Measurements from ENCODE around the gene PDF.
"Not testable (repeated sequence)": the region's sequence is repeated elsewhere in the genome, so short reads cannot be mapped to it uniquely, and the experiment has no call there.

The PDF gene

GRCh38 chr16:69330286-69331109 lies at the start of gene PDF:
PDF (minus strand) TSS chr16:69330588; CDS start chr16:69330570, 18 bp downstream.
- peak; percentile 94 for DNase-seq (ENCODE audit: low spot score)

GRCh38 chr16:69378760-69379159 lies 48.4 kb upstream of the PDF start:
- no peak for DNase-seq (ENCODE audit: low spot score)

- no peak for DNase-seq (ENCODE audit: low spot score)
Measured at GRCh38 chr16:69378036-69378435, 47.6 kb upstream of the PDF start.

GRCh38 chr16:69376393-69377059 lies 46.1 kb upstream of the PDF start:
- no peak for DNase-seq (ENCODE audit: low spot score)

GRCh38 chr16:69373019-69373418 lies 42.6 kb upstream of the PDF start:
- no peak for DNase-seq (ENCODE audit: low spot score)

GRCh38 chr16:69371564-69371963 lies 41.2 kb upstream of the PDF start:
- DNase-seq (ENCODE audit: low spot score), result no peak

GRCh38 chr16:69368866-69369265 lies 38.5 kb upstream of the PDF start:
- no peak for DNase-seq (ENCODE audit: low spot score)

GRCh38 chr16:69367980-69368379 lies 37.6 kb upstream of the PDF start:
- no peak for DNase-seq (ENCODE audit: low spot score)

GRCh38 chr16:69366431-69366830 lies 36.0 kb upstream of the PDF start:
- no peak for DNase-seq (ENCODE audit: low spot score)

- DNase-seq (ENCODE audit: low spot score), result no peak
Measured at GRCh38 chr16:69365901-69366300, 35.5 kb upstream of the PDF start.

GRCh38 chr16:69364088-69364487 lies 33.7 kb upstream of the PDF start:
- DNase-seq (ENCODE audit: low spot score), result no peak

GRCh38 chr16:69363281-69363717 lies 32.9 kb upstream of the PDF start:
- no peak for DNase-seq (ENCODE audit: low spot score)

GRCh38 chr16:69360070-69360469 lies 29.7 kb upstream of the PDF start:
- DNase-seq (ENCODE audit: low spot score), result not testable (repeated sequence)

GRCh38 chr16:69351309-69352027 lies 21.1 kb upstream of the PDF start, which contains the start of gene TMED6:
TMED6 (minus strand) TSS chr16:69351786; CDS start chr16:69351753, 33 bp downstream.
- no peak for DNase-seq (ENCODE audit: low spot score)

GRCh38 chr16:69350536-69351133 lies 20.2 kb upstream of the PDF start:
- DNase-seq (ENCODE audit: low spot score), result no peak

GRCh38 chr16:69349536-69349935 lies 19.1 kb upstream of the PDF start:
- DNase-seq (ENCODE audit: low spot score), result no peak

- no peak for DNase-seq (ENCODE audit: low spot score)
Measured at GRCh38 chr16:69348222-69348621, 17.8 kb upstream of the PDF start.

GRCh38 chr16:69346683-69347082 lies 16.3 kb upstream of the PDF start:
- DNase-seq (ENCODE audit: low spot score), result no peak

GRCh38 chr16:69345923-69346322 lies 15.5 kb upstream of the PDF start:
- DNase-seq (ENCODE audit: low spot score), result no peak

GRCh38 chr16:69344171-69344570 lies 13.8 kb upstream of the PDF start:
- DNase-seq (ENCODE audit: low spot score), result peak; percentile 25

GRCh38 chr16:69340095-69340644 lies 9.8 kb upstream of the PDF start:
- DNase-seq (ENCODE audit: low spot score), result no peak
